A549 (cell line): ENCODE data around the gene PLOD2.

Source experiments
- CHD4 ChIP-seq: fragments of 200-600 bp; sonication (generic); IDR thresholded peaks from 2 replicates; pipeline ENCODE4 v1.6.1; 2016; ENCODE audit warnings: antibody characterized with exemption, mild to moderate bottlenecking, borderline replicate concordance
- JUN ChIP-seq, 2 experiments: fragments of >200 bp; sonication (Bioruptor Twin); formaldehyde crosslinking; IDR thresholded peaks; 2 replicates in 1 of 2; 3 replicates in 1 of 2; pipeline ENCODE4 v1.6.1; 2016 to 2017
- POLR2A ChIP-seq: IDR thresholded peaks from 2 replicates; pipeline ENCODE4 v1.6.1; 2012; ENCODE audit warnings: mild to moderate bottlenecking, low read length
- RAD21 ChIP-seq, 2 experiments: fragments of >200 bp in 1 of 2; sonication (Bioruptor Twin) in 1 of 2; formaldehyde crosslinking in 1 of 2; IDR thresholded peaks in 1 of 2; conservative IDR thresholded peaks in 1 of 2; 2 replicates in 1 of 2; 3 replicates in 1 of 2; pipeline ENCODE4 v1.6.1; 2012 to 2018; ENCODE audit warnings: inconsistent platforms in 1 of 2
- TF ChIP-seq, protein P1 (sequence below): fragments of >200 bp; sonication (Bioruptor Twin); formaldehyde crosslinking; IDR thresholded peaks from 3 replicates; pipeline ENCODE4 v1.5.1; 2016

DNA sequence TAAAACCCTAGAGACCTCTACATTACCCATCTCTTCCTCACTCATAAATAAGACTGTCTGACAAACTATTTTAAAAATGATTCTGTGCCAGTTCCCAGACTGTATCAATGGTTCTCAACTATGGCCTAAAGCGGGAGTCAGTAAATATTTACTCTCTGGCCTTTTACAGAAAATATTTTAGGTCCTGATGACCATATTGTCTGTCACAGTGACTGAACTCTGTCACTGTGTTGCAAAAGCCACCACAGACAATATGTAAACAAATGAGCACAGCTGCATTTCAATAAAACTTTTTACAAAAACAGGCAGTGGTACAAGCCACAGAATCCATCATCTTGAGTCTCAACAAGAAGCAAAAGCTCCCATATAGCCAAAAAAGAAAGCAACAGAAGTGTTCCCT lies 45.4 kb downstream of the PLOD2 start:
- TF ChIP-seq CHD4 (no peak), JUN (IDR thresholded peaks at IDR 0.05) (no peak), POLR2A (no peak), RAD21 (conservative IDR thresholded peaks at IDR 0.05 in 1 of 2, IDR thresholded peaks at IDR 0.05 in 1 of 2) (no peak)
- TF ChIP-seq, protein P1, sequence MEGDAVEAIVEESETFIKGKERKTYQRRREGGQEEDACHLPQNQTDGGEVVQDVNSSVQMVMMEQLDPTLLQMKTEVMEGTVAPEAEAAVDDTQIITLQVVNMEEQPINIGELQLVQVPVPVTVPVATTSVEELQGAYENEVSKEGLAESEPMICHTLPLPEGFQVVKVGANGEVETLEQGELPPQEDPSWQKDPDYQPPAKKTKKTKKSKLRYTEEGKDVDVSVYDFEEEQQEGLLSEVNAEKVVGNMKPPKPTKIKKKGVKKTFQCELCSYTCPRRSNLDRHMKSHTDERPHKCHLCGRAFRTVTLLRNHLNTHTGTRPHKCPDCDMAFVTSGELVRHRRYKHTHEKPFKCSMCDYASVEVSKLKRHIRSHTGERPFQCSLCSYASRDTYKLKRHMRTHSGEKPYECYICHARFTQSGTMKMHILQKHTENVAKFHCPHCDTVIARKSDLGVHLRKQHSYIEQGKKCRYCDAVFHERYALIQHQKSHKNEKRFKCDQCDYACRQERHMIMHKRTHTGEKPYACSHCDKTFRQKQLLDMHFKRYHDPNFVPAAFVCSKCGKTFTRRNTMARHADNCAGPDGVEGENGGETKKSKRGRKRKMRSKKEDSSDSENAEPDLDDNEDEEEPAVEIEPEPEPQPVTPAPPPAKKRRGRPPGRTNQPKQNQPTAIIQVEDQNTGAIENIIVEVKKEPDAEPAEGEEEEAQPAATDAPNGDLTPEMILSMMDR: no peak
